Astrocyte (in vitro differentiated cells and primary cell): ENCODE measurements around the gene GPR82.

Experiments
- CTCF ChIP-seq: IDR thresholded peaks from 2 replicates; pipeline ENCODE4 v1.5.1; 2011; ENCODE audit warnings: low read depth, mild to moderate bottlenecking, inconsistent platforms, low read length, moderate library complexity; ENCODE audit not compliant: insufficient read depth
- EZH2 ChIP-seq: IDR thresholded peaks from 2 replicates; pipeline ENCODE4 v1.6.1; 2012; ENCODE audit warnings: mild to moderate bottlenecking, low read length, inconsistent platforms; ENCODE audit not compliant: insufficient read depth

- TF ChIP-seq EZH2: no peak
- TF ChIP-seq CTCF: no peak
Measured at GRCh38 chrX:41688156-41688555, 35.8 kb upstream of the GPR82 start.
